HG03378 (cell line): ENCODE results near the gene ABHD4.
"Not testable (repeated sequence)": the region's sequence is repeated elsewhere in the genome, so short reads cannot be mapped to it uniquely, and the experiment has no call there.

ENCODE experiments used
- ATAC-seq: cut with Tn5 transposase; IDR thresholded peaks from one replicate; pipeline ENCODE4 v1.9.1; 2021; ENCODE audit warnings: mild to moderate bottlenecking, moderate library complexity; ENCODE audit not compliant: unreplicated experiment

ABHD4 gene, protein sequence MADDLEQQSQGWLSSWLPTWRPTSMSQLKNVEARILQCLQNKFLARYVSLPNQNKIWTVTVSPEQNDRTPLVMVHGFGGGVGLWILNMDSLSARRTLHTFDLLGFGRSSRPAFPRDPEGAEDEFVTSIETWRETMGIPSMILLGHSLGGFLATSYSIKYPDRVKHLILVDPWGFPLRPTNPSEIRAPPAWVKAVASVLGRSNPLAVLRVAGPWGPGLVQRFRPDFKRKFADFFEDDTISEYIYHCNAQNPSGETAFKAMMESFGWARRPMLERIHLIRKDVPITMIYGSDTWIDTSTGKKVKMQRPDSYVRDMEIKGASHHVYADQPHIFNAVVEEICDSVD

DNA sequence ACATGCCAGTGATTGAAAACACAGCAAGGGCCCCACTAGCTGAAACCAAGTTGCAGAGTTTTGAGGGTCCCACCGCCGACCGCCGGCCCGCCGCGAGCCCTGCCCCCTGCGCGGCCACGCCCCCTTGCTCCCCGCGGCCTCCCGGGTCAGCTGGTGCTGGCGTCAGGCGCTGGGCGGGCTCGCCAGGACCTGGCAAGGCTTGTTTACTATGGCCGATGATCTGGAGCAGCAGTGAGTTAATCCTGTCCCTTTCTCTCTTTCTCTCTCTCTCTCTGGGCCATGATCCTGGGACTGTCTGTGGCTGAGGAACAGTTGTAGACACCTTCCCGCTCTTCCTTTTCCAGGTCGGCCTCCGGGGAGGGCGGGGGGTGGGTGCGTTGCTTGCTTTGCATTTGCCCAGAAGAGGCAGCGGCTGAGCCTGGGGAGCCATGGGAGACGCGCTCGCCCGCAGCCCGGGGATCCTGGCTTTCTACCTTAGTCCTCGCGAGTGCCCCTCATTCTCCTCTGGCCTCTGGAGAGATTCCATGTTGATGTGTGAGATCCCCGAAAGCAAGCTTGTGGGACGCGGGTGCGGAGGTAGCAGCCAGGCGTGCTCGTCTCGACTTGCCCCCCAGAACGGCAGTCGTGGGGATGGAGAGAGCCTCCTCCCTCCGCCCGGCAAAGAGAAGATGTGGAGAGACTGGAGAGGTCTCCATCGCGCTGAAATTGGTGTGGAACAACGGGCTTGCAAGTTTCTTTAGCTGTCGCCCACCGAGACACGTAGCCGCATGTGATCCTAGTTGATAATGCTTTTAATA, at the start of gene ABHD4:
ABHD4 (plus strand) TSS at position 202 of the 797 bp plus-strand sequence; CDS start at position 209, 7 bp downstream.
- ATAC-seq, result peak; percentile 47

DNA sequence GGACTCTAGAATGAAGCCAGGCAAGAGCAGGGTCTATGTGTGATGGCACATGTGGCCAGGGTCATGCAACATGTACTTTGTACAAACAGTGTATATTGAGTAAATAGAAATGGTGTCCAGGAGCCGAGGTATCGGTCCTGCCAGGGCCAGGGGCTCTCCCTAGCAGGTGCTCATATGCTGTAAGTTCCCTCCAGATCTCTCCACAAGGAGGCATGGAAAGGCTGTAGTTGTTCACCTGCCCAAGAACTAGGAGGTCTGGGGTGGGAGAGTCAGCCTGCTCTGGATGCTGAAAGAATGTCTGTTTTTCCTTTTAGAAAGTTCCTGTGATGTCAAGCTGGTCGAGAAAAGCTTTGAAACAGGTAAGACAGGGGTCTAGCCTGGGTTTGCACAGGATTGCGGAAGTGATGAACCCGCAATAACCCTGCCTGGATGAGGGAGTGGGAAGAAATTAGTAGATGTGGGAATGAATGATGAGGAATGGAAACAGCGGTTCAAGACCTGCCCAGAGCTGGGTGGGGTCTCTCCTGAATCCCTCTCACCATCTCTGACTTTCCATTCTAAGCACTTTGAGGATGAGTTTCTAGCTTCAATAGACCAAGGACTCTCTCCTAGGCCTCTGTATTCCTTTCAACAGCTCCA, 48.7 kb upstream of the ABHD4 start:
- ATAC-seq, result no peak

DNA sequence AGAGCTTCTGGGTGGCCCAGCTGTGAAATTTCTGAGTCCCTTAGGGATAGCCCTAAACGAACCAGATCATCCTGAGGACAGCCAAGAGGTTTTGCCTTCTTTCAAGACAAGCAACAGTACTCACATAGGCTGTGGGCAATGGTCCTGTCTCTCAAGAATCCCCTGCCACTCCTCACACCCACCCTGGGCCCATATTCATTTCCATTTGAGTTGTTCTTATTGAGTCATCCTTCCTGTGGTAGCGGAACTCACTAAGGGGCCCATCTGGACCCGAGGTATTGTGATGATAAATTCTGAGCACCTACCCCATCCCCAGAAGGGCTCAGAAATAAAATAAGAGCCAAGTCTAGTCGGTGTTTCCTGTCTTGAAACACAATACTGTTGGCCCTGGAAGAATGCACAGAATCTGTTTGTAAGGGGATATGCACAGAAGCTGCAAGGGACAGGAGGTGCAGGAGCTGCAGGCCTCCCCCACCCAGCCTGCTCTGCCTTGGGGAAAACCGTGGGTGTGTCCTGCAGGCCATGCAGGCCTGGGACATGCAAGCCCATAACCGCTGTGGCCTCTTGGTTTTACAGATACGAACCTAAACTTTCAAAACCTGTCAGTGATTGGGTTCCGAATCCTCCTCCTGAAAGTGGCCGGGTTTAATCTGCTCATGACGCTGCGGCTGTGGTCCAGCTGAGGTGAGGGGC, 48.0 kb upstream of the ABHD4 start:
- ATAC-seq, result peak; percentile 56

DNA sequence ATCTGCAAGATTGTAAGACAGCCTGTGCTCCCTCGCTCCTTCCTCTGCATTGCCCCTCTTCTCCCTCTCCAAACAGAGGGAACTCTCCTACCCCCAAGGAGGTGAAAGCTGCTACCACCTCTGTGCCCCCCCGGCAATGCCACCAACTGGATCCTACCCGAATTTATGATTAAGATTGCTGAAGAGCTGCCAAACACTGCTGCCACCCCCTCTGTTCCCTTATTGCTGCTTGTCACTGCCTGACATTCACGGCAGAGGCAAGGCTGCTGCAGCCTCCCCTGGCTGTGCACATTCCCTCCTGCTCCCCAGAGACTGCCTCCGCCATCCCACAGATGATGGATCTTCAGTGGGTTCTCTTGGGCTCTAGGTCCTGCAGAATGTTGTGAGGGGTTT, 46.5 kb upstream of the ABHD4 start:
- ATAC-seq, result no peak

DNA sequence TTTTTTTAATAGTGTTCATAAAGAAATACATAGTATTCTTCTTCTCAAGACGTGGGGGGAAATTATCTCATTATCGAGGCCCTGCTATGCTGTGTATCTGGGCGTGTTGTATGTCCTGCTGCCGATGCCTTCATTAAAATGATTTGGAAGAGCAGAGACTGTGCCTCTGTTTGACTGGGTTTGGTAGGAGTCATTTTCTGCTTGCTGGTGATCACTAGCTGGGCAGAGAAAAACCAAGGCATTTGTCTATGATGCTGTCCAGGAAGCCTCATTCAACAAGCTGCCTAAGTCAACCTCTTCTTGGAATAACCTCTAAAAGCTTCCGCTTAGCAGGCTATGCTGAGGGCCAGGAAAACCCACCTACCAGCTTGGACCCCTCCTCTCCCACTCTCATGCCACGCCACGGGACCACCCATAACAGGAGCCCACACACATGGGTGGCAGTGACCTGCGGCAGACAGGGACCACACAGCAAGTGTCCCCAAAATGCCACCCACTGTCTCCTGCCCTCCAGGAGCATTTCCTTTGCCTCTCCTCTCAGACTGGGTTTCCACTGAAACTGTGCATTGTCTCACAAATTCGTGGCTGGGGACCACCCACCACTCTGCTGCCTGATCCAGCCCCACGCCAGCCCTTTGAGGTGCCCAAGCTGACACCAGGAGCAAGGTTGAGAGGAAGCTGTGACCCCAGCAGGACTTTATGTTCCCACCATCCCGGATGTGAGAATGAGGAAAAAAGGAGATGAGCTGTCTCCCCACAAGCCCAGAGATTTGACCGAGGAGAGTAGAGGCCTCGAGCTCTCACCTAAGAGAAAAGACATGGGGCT, 45.9 kb upstream of the ABHD4 start:
- ATAC-seq, result no peak

DNA sequence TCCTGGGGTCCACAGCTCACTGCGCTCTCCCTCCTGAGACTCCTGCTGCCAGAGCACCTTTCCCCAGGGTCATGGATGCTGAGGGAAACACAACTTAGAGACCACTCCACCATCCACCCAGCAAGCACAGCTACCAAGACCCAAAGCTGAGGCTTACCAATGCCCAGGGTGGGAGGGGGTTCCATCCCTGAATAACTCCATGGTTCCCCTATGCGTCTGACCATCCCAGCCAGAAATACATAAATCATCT, 45.3 kb upstream of the ABHD4 start:
- no peak for ATAC-seq

DNA sequence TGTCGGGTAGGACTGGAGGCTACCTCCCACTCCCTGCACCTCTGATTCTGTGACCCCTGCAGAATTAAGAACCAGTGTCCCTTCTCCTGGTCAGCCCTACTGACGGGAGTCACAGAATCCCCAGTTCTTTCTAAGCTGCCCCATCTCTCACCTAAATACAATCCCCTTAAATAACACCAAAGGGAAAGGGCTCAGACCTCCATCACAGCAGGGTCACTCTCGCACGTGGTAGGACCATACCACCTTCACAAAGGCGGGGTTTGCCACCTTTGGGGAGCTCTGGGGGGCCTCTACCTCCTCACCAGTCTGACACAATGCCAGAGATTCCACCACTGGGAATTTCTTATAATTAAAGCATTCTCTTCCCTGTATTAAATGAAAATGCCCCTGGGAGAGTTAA, 44.7 kb upstream of the ABHD4 start:
- ATAC-seq, result no peak

DNA sequence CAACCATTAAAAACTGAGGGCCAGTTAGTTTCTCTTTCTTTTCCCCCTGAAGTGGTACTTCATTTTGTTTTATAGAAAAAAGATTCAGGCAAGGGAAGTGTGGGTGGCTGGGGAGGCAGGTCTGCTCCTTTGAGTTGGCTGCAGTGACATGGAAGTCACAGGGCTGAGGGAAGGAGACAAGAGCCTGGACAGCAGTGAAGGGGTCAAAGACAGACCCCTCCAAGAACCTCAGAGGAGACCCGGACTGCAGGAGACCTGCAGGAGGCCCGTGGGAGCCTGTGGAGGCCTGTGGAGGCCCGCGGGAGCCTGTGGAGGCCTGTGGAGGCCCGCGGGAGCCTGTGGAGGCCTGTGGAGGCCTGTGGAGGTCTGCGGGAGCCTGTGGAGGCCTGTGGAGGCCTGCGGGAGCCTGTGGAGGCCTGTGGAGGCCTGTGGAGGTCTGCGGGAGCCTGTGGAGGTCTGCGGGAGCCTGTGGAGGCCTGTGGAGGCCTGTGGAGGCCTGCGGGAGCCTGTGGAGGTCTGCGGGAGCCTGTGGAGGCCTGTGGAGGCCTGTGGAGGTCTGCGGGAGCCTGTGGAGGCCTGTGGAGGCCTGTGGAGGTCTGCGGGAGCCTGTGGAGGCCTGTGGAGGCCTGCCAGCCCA, 44.1 kb upstream of the ABHD4 start:
- not testable (repeated sequence) for ATAC-seq

DNA sequence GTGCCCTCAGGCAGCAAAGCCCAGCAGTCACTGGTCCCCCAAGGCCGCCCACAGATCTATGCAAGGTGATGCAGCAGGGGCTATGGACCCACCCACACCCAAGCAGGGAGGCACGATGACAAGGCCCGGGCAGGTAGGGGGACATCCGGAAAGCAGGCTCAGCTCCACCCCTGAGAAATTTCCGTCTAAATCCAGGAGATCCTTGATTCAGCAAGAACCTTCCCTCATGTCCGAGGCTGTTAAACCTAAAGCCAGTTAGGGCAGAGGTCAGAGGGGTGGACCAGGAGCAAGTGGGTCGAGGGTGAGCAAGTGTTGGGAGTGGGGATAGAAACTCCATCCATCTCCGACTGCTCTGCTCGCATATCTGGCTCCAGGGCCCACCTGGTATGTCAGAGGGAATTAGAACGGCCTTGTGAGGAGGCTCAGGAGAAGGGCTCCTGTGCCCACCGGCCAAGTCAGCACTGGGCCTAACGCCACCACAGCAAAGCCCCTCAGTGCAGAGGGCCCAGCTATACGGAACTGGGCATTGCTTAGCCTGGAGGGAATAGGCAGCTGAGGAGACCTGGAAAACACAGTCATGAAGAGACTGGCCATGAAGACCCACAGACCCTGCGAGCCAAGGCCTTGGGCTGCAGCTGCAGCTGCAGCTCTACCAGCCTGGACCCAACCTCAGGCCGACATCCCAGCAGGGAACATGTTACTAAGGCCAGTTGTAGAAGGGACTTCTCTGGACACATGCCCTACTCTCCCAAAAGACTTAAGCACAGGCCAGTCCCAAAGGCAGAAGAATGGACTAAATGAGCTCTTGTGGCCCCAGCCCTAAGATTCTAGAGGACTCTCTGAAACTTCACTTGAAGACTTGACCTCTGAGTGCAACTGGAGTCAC, 43.4 kb upstream of the ABHD4 start:
- ATAC-seq, result no peak

DNA sequence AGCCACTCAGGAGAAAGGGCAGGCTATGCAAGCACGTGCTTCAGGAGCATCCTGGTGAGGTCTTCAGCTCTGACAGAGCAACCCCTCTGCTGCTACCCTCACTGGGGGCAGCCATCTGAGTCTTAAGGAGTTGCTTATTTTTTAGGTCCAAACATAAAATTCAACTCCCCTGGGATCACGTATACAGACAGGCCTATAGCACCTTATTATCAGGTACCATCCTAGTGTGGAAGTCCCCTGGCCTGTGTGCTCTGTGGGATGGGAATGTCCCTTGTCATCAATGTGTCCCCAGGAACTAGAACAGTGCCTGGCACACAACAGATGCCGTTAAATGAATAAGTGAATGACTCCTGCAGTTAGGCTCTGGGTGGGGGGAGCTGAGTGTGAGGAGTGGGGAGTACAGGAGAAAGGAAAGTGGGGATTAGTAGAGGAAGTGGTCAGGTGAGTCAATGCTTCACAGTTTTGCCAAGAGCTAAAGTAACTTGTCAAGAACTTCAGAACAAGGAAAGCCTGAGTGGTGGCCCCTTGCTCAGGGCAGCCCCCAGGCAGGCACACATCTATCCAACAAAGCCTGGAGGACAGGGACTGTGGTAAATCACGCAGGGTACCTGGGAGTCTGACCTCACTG, 42.6 kb upstream of the ABHD4 start:
- ATAC-seq, result peak; percentile 4

DNA sequence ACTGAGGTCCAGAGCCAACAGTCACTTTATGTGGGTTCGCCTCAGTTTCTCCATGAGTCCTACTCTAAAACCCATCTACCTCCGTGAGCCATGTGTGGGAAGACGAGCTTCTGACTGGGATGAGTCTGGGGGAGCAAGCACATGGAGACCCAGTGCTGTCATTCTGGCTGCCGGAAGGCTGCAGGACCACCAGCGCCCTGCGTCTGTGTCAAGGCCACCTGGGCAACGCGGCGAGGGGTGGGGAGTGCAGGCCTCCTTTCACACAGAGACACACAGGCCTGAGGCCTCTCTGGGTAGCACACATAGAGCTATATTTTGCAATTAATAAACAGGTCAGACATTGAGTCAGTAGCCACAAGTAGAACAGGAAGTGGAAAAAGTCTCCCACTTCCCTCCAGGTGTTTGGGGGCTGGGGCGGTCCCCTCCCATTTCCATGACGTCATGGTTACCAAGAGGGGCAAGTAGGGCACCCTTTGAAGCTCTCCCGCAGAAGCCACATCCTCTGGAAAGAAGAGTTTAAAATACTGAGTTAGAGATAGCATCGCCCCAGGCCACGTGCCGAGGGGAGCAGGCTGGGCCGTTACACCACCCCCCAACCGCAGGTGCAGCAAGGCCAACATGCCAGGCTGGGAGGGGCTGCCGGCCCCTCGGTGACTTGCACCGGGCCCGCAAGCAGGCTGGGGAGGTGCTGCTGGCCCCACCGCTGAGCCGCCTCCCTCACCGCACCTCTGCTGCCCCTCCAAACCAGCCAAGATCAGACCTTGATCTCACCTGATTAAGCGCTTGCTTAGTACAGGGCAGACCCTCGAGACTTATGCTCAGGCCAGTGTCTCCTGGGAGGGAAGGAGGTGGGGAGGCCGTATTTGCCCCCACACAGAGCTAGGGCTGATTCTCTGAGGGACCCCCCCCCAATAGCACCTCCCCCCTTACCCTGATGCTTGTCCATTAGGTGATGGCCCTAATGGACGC, 41.8 kb upstream of the ABHD4 start:
- ATAC-seq, result peak; percentile 72

DNA sequence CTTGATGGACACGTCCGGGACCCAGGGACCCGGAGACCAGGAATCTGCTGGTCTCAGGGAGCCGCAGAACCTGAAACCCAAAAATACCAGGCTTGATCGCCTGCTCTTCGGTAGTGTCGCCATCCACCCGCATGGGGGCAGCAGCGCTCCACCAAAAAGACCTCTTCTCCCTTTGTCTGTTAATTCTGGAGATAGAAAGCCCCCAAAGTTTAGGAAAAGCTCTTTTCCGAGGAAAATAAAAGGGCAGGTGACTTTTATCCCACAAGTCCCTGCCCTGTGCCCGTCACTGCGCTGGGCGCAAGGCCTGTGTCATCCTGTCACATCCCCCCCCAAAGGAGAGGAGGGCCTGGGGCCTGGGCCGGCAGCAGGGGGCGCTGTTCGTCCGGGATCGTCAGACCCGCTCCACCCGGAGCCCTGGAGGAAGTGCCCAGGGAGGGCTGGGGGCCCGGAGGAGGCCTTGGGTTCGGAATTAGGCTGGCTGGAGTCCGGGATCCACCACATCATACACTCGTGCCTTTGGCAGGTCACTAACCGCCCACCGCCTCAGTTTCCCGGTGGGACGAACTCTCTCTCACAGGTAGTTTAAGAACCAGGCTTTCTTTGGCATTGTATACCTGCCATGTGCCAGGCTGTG, 41.0 kb upstream of the ABHD4 start:
- peak; percentile 29 for ATAC-seq

DNA sequence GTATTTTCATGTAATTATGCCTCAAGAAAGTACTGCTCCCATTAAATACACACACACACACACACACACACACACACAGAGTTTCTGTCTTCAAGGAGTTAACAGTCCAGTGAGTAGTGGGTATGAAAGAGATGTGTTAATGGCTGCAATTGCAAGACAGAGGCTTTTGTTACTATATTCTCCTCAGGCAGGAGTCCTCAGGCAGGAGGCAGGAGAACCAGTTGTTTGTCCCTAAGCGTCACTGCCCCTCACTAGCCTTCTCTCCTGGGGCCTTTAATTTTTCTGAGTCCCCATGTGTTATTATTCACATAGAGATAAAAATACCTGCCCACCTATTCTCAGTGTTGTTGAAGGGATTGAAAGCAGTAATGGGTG, 40.3 kb upstream of the ABHD4 start:
- ATAC-seq, result no peak

DNA sequence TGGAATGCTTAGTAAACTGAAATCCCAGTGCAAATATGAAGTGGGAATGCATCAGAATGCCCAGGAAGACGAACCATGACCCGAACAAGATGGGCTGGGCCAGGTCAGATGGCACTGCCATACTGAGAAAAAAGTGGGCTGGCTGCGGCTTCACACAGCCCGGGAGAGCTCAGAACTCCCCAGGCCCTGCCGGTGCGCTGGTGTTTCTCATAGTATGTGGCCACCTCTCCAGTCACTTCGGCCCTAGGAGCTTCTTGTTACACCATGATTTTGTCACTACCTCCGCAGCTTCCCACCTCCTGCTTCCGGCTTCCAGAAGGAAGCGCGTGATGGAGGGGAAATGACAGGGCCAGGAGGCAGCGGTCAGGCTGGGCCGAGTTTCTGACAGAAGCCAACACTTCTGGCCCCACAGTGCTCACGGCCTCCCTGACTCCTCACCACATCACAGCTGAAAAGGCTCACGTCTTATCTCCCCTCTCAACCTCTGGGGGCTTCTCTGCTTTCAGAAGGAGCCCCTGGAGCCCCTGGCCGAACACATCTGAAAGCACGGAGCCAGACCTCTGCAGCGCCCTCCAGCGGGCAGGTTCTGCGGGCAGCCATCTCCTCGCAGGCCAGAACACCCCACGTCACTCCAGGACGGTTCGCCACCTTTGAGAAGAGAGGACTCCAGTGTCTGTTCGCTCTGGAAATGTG, 39.7 kb upstream of the ABHD4 start:
- no peak for ATAC-seq

DNA sequence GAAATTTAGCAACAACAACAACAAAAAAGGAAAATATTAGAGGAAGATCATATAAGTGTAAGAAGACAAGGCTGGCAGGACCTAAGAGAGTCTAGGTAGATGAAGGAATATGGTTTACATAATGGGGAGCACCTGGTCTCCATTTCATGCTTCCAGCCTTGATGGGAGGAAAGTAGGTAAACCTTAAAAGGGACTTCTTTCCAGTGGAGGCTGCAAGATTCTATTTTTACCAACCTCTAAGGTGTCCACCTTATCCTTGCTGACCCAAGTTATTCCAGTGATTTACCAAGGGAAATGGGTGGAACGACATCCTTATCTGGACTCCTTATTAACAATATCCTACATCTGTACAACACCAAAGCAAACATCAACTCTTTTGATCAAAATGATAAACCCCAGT, 39.1 kb upstream of the ABHD4 start:
- ATAC-seq, result no peak

DNA sequence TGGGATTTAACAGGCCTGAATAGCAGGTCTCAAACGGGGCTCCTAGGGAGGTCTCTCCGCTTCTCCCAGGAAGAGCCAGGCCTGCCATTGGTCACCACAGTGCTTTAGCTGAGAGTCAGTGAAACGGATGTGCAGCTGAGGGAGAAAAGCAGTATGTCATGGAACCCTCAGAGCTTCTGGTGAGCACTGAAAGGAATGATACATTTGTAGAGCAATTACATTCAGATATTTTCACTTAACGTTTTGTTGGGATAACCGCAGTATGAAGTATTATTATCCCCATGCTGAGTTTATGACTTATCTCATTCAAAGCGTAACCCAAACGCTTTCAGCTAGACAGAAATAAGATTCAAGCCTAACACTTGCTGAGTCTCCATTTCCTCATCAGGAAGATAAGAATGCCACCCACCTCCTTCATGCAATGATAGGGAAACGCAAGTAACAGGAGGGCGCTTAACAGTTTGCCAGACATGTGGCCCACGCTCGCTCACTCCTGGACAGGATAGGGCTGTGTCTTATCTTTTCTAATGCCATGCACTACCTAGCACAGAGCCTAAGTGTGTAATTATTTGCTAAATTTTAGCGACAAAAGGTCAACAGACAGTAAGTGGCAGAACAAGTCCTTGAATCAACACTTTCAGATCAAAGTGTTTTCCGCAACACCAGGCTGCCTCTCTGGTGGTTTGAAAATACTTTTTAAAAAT, 37.3 kb upstream of the ABHD4 start:
- ATAC-seq, result no peak
